ENCODE measurements around the gene BSCL2. TPM values are rescaled to one million over a fixed set of nuclear protein-coding genes. Genes with fewer than 3 reads are reported as not detected.

BSCL2 gene
- total and polyA plus RNA-seq, 2 donors (not counting 1 experiment from before 2014, with no cell fraction given) = 35.5 to 62.1 TPM

DNA sequence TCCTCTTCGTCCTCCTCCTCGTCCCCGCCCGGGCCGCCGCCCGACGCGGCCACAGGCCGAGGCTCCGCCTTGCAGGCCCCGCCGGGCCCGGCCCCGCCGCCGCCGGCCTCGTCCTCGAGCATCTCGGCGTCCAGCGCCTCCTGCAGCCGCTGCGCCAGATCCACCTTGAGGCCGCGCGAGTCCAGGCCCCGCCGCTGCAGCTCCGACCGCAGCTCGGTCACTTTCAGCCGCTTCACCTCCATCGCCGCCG lies 19.6 kb upstream of the BSCL2 start:
- Histone ChIP-seq H3K27me3 (ENCODE audit: control insufficient read depth, insufficient read depth, low read length) (no peaks in the 10 kb centered on the region), H3K4me2 (ENCODE audit: extremely low read depth, insufficient read depth, low read length) (no peak overlapping the region), H3K4me3 (replicated peaks in 1 of 4; ENCODE audit: control extremely low read depth in 1 of 4, insufficient read depth in 1 of 4, low read depth in 3 of 4, low read length in 4 of 4) (peak overlapping the region; percentile 63 to 99 (median 94)), H2AFZ (ENCODE audit: low read length) (no peak overlapping the region), H3K9me3 (ENCODE audit: control insufficient read depth, insufficient read depth, low read depth, low read length) (no peaks in the 10 kb centered on the region), H3K79me2 (ENCODE audit: control insufficient read depth, insufficient read depth, low read length) (peaks cover 82% of the 10 kb centered on the region), H3K36me3 (ENCODE audit: control insufficient read depth, insufficient read depth, low read length) (peaks cover 3% of the 10 kb centered on the region), H4K20me1 (ENCODE audit: control insufficient read depth, extremely low read depth, insufficient read depth, low read length) (peaks cover 4% of the 10 kb centered on the region), H3K27ac (ENCODE audit: insufficient read depth, low read length) (peak overlapping the region; percentile 92), H3K4me1 (ENCODE audit: control insufficient read depth, extremely low read depth, insufficient read depth, low read length) (peaks cover 4% of the 10 kb centered on the region), H3K9ac (ENCODE audit: insufficient read depth, low read length) (peak overlapping the region; percentile 85)
- TF ChIP-seq EZH2 (IDR thresholded peaks at IDR 0.05; ENCODE audit: low read length, missing control alignments) (no peak), CTCF (conservative IDR thresholded peaks at IDR 0.05 in 1 of 2, IDR thresholded peaks at IDR 0.05 in 1 of 2; ENCODE audit: low read depth in 1 of 2, low read length in 2 of 2) (no peak)
- DNase-seq (ENCODE audit: low read depth in 2 of 2) = no peak

DNA sequence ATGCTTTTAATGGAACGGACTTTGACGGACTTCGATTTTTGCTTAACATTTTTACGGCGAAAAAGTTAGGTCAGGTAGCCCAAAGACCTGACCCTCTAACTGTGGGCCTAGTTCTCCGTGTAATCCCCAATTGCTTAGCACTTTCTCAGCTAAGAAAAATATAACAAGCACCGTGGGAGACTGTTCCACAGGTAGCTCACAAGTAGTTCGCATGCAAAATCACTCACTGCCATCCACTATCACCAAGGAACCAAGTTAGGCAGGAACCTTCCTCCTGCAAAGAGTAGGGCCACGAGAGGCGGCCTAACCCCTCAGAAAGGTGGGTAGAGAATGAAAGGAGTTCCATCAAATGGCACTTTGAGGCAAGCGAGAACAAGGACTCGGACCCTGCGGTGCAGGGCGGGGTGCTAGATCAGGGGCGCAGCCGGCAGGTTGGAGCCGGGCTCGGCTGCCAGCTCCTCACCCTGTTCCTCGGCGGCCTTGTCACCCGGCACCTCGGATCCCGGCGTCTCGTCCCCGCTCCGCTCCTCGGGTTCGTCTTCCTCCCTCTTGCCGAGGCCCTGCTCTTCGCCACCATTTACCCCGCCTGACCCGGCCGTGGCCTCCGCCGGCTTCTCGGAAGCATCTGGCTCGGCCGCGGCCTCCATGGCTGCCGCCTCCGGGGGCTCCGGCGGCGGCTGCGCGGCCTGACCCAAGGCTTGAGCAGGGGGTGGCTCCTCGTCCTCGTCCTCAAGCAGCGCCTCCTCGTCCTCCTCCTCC lies 19.1 kb upstream of the BSCL2 start:
- peak overlapping the region; percentile 82 for H3K4me2 ChIP-seq (ENCODE audit: extremely low read depth, insufficient read depth, low read length)
- peak overlapping the region; percentile 85 for H3K9ac ChIP-seq (ENCODE audit: insufficient read depth, low read length)
- peaks cover 4% of the 10 kb centered on the region for H4K20me1 ChIP-seq (ENCODE audit: control insufficient read depth, extremely low read depth, insufficient read depth, low read length)
- H3K27ac ChIP-seq (ENCODE audit: insufficient read depth, low read length) = peak overlapping the region; percentile 92
- peaks cover 3% of the 10 kb centered on the region for H3K4me1 ChIP-seq (ENCODE audit: control insufficient read depth, extremely low read depth, insufficient read depth, low read length)
- H2AFZ ChIP-seq (ENCODE audit: low read length) = no peak overlapping the region
- no peak for DNase-seq (ENCODE audit: low read depth in 2 of 2)
- peaks cover 5% of the 10 kb centered on the region for H3K36me3 ChIP-seq (ENCODE audit: control insufficient read depth, insufficient read depth, low read length)
- peaks cover 81% of the 10 kb centered on the region for H3K79me2 ChIP-seq (ENCODE audit: control insufficient read depth, insufficient read depth, low read length)
- no peak for TF ChIP-seq EZH2 (IDR thresholded peaks at IDR 0.05; ENCODE audit: low read length, missing control alignments)
- no peak for TF ChIP-seq CTCF (conservative IDR thresholded peaks at IDR 0.05 in 1 of 2, IDR thresholded peaks at IDR 0.05 in 1 of 2; ENCODE audit: low read depth in 1 of 2, low read length in 2 of 2)
- H3K4me3 ChIP-seq (replicated peaks in 1 of 4; ENCODE audit: control extremely low read depth in 1 of 4, insufficient read depth in 1 of 4, low read depth in 3 of 4, low read length in 4 of 4) = peak overlapping the region; percentile 63 to 99 (median 94)
- no peaks in the 10 kb centered on the region for H3K9me3 ChIP-seq (ENCODE audit: control insufficient read depth, insufficient read depth, low read depth, low read length)
- H3K27me3 ChIP-seq (ENCODE audit: control insufficient read depth, insufficient read depth, low read length) = no peaks in the 10 kb centered on the region

DNA sequence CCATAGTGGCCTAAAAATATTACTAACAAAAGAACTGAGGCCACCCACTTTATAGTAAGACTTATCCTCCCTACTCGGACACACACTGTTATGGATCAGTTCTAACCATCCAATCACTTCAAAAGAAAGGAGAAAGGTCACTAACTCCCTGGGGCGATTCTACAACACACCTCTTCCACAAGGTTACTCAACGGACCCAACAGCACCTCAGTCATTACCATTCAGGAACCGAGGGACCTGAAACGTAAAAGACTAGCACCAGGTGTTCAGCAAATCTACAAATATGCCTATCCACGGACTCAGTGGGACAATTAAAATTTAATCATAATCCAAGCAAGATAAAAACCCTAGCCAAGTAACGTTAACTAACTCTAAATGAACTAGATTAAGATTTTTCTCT lies 18.4 kb upstream of the BSCL2 start:
- Histone ChIP-seq H3K27ac (ENCODE audit: insufficient read depth, low read length) (peak overlapping the region; percentile 92), H3K9me3 (ENCODE audit: control insufficient read depth, insufficient read depth, low read depth, low read length) (no peaks in the 10 kb centered on the region), H3K4me3 (replicated peaks in 1 of 4; ENCODE audit: control extremely low read depth in 1 of 4, insufficient read depth in 1 of 4, low read depth in 3 of 4, low read length in 4 of 4) (peak overlapping the region; percentile 63 to 99 (median 94)), H3K9ac (ENCODE audit: insufficient read depth, low read length) (peak overlapping the region; percentile 85), H3K79me2 (ENCODE audit: control insufficient read depth, insufficient read depth, low read length) (peaks cover 82% of the 10 kb centered on the region), H3K4me1 (ENCODE audit: control insufficient read depth, extremely low read depth, insufficient read depth, low read length) (peaks cover 2% of the 10 kb centered on the region), H2AFZ (ENCODE audit: low read length) (no peak overlapping the region), H3K27me3 (ENCODE audit: control insufficient read depth, insufficient read depth, low read length) (no peaks in the 10 kb centered on the region), H3K4me2 (ENCODE audit: extremely low read depth, insufficient read depth, low read length) (peak overlapping the region; percentile 82), H4K20me1 (ENCODE audit: control insufficient read depth, extremely low read depth, insufficient read depth, low read length) (peaks cover 4% of the 10 kb centered on the region), H3K36me3 (ENCODE audit: control insufficient read depth, insufficient read depth, low read length) (peaks cover 8% of the 10 kb centered on the region)
- TF ChIP-seq EZH2 (IDR thresholded peaks at IDR 0.05; ENCODE audit: low read length, missing control alignments) (no peak), CTCF (conservative IDR thresholded peaks at IDR 0.05 in 1 of 2, IDR thresholded peaks at IDR 0.05 in 1 of 2; ENCODE audit: low read depth in 1 of 2, low read length in 2 of 2) (no peak)
- no peak for DNase-seq (ENCODE audit: low read depth in 2 of 2)
